ENCODE data around the gene CITED4.

Gene CITED4

GRCh38 chr1:40870135-40870728 is 8.1 kb upstream of the CITED4 start:
- Histone ChIP-seq H3K27ac (ENCODE audit: low read depth, low read length) (no peak overlapping the region), H3K9ac (ENCODE audit: low read length) (no peak overlapping the region), H3K4me3 (ENCODE audit: low read depth, low read length) (no peak overlapping the region), H3K36me3 (ENCODE audit: control insufficient read depth, insufficient read depth, low read length) (no peaks in the 10 kb centered on the region), H3K27me3 (ENCODE audit: control insufficient read depth, insufficient read depth, low read length) (no peaks in the 10 kb centered on the region; the same call in 1 of the 2 replicates), H3K9me3 (ENCODE audit: control insufficient read depth, insufficient read depth, low read depth, low read length) (0 out of 2 replicates have a peak, but pooled peaks cover 12% of the 10 kb centered on the region), H3K4me1 (ENCODE audit: control insufficient read depth, insufficient read depth, low read length) (0 out of 2 replicates have a peak, but pooled peaks cover 6% of the 10 kb centered on the region)

- Histone ChIP-seq H3K27ac (ENCODE audit: low read depth, low read length) (no peak overlapping the region), H3K4me3 (ENCODE audit: low read depth, low read length) (no peak overlapping the region), H3K4me1 (ENCODE audit: control insufficient read depth, insufficient read depth, low read length) (0 out of 2 replicates have a peak, but pooled peaks cover 6% of the 10 kb centered on the region), H3K9ac (ENCODE audit: low read length) (no peak overlapping the region), H3K27me3 (ENCODE audit: control insufficient read depth, insufficient read depth, low read length) (peaks cover 3% of the 10 kb centered on the region; the same call in 1 of the 2 replicates), H3K36me3 (ENCODE audit: control insufficient read depth, insufficient read depth, low read length) (no peaks in the 10 kb centered on the region), H3K9me3 (ENCODE audit: control insufficient read depth, insufficient read depth, low read depth, low read length) (0 out of 2 replicates have a peak, but pooled peaks cover 12% of the 10 kb centered on the region)
Observed at GRCh38 chr1:40868051-40868723, 6.0 kb upstream of the CITED4 start.

- H3K4me1 ChIP-seq (ENCODE audit: control insufficient read depth, insufficient read depth, low read length) = peaks cover 13% of the 10 kb centered on the region
- H3K27me3 ChIP-seq (ENCODE audit: control insufficient read depth, insufficient read depth, low read length) = peaks cover 34% of the 10 kb centered on the region
- H3K4me3 ChIP-seq (ENCODE audit: low read depth, low read length) = peak overlapping the region; percentile 68
- no peaks in the 10 kb centered on the region for H3K9me3 ChIP-seq (ENCODE audit: control insufficient read depth, insufficient read depth, low read depth, low read length)
- no peaks in the 10 kb centered on the region for H3K36me3 ChIP-seq (ENCODE audit: control insufficient read depth, insufficient read depth, low read length)
- H3K9ac ChIP-seq (ENCODE audit: low read length) = peak overlapping the region; percentile 37
- no peak overlapping the region for H3K27ac ChIP-seq (ENCODE audit: low read depth, low read length)
Observed at GRCh38 chr1:40861224-40862003, 749 bp downstream of the CITED4 start.

GRCh38 chr1:40860706-40861223 is 1.4 kb downstream of the CITED4 start:
- Histone ChIP-seq H3K36me3 (ENCODE audit: control insufficient read depth, insufficient read depth, low read length) (no peaks in the 10 kb centered on the region), H3K9me3 (ENCODE audit: control insufficient read depth, insufficient read depth, low read depth, low read length) (no peaks in the 10 kb centered on the region), H3K27ac (ENCODE audit: low read depth, low read length) (no peak overlapping the region), H3K9ac (ENCODE audit: low read length) (peak overlapping the region; percentile 34), H3K4me3 (ENCODE audit: low read depth, low read length) (peak overlapping the region; percentile 68), H3K27me3 (ENCODE audit: control insufficient read depth, insufficient read depth, low read length) (peaks cover 34% of the 10 kb centered on the region), H3K4me1 (ENCODE audit: control insufficient read depth, insufficient read depth, low read length) (peaks cover 7% of the 10 kb centered on the region)

GRCh38 chr1:40858856-40859416 is 3.2 kb downstream of the CITED4 start:
- H3K9ac ChIP-seq (ENCODE audit: low read length) = no peak overlapping the region
- H3K36me3 ChIP-seq (ENCODE audit: control insufficient read depth, insufficient read depth, low read length) = no peaks in the 10 kb centered on the region
- no peaks in the 10 kb centered on the region for H3K9me3 ChIP-seq (ENCODE audit: control insufficient read depth, insufficient read depth, low read depth, low read length)
- H3K4me3 ChIP-seq (ENCODE audit: low read depth, low read length) = no peak overlapping the region
- no peak overlapping the region for H3K27ac ChIP-seq (ENCODE audit: low read depth, low read length)
- peaks cover 34% of the 10 kb centered on the region for H3K27me3 ChIP-seq (ENCODE audit: control insufficient read depth, insufficient read depth, low read length)
- H3K4me1 ChIP-seq (ENCODE audit: control insufficient read depth, insufficient read depth, low read length) = peaks cover 7% of the 10 kb centered on the region

GRCh38 chr1:40857737-40858136 is 4.4 kb downstream of the CITED4 start:
- no peak overlapping the region for H3K4me3 ChIP-seq (ENCODE audit: low read depth, low read length)

GRCh38 chr1:40856656-40857302 is 5.4 kb downstream of the CITED4 start:
- Histone ChIP-seq H3K36me3 (ENCODE audit: control insufficient read depth, insufficient read depth, low read length) (no peaks in the 10 kb centered on the region), H3K4me3 (ENCODE audit: low read depth, low read length) (no peak overlapping the region), H3K9ac (ENCODE audit: low read length) (no peak overlapping the region), H3K9me3 (ENCODE audit: control insufficient read depth, insufficient read depth, low read depth, low read length) (no peaks in the 10 kb centered on the region), H3K4me1 (ENCODE audit: control insufficient read depth, insufficient read depth, low read length) (peaks cover 3% of the 10 kb centered on the region; the same call in 1 of the 2 replicates), H3K27ac (ENCODE audit: low read depth, low read length) (no peak overlapping the region), H3K27me3 (ENCODE audit: control insufficient read depth, insufficient read depth, low read length) (peaks cover 31% of the 10 kb centered on the region)

More at GRCh38 chr1:40857737-40858136, 4.4 kb downstream of the CITED4 start:
- Histone ChIP-seq H3K9me3 (ENCODE audit: control insufficient read depth, insufficient read depth, low read depth, low read length) (no peaks in the 10 kb centered on the region), H3K27me3 (ENCODE audit: control insufficient read depth, insufficient read depth, low read length) (peaks cover 31% of the 10 kb centered on the region), H3K9ac (ENCODE audit: low read length) (no peak overlapping the region), H3K4me1 (ENCODE audit: control insufficient read depth, insufficient read depth, low read length) (peaks cover 6% of the 10 kb centered on the region), H3K36me3 (ENCODE audit: control insufficient read depth, insufficient read depth, low read length) (no peaks in the 10 kb centered on the region), H3K27ac (ENCODE audit: low read depth, low read length) (no peak overlapping the region)

- Histone ChIP-seq H3K9ac (ENCODE audit: low read length) (no peak overlapping the region), H3K4me1 (ENCODE audit: control insufficient read depth, insufficient read depth, low read length) (peaks cover 1% of the 10 kb centered on the region; the same call in 1 of the 2 replicates), H3K27me3 (ENCODE audit: control insufficient read depth, insufficient read depth, low read length) (peaks cover 26% of the 10 kb centered on the region), H3K27ac (ENCODE audit: low read depth, low read length) (no peak overlapping the region), H3K9me3 (ENCODE audit: control insufficient read depth, insufficient read depth, low read depth, low read length) (no peaks in the 10 kb centered on the region), H3K36me3 (ENCODE audit: control insufficient read depth, insufficient read depth, low read length) (no peaks in the 10 kb centered on the region), H3K4me3 (ENCODE audit: low read depth, low read length) (no peak overlapping the region)
Observed at GRCh38 chr1:40856116-40856515, 6.0 kb downstream of the CITED4 start.

- H3K9me3 ChIP-seq (ENCODE audit: control insufficient read depth, insufficient read depth, low read depth, low read length) = no peaks in the 10 kb centered on the region
- H3K9ac ChIP-seq (ENCODE audit: low read length) = no peak overlapping the region
- no peaks in the 10 kb centered on the region for H3K4me1 ChIP-seq (ENCODE audit: control insufficient read depth, insufficient read depth, low read length)
- no peak overlapping the region for H3K4me3 ChIP-seq (ENCODE audit: low read depth, low read length)
- H3K27me3 ChIP-seq (ENCODE audit: control insufficient read depth, insufficient read depth, low read length) = peaks cover 20% of the 10 kb centered on the region
- H3K27ac ChIP-seq (ENCODE audit: low read depth, low read length) = no peak overlapping the region
- no peaks in the 10 kb centered on the region for H3K36me3 ChIP-seq (ENCODE audit: control insufficient read depth, insufficient read depth, low read length)
Observed at GRCh38 chr1:40855513-40855912, 6.7 kb downstream of the CITED4 start.

- Histone ChIP-seq H3K27me3 (ENCODE audit: control insufficient read depth, insufficient read depth, low read length) (peaks cover 6% of the 10 kb centered on the region; the same call in 1 of the 2 replicates), H3K4me3 (ENCODE audit: low read depth, low read length) (no peak overlapping the region)
Observed at GRCh38 chr1:40853885-40854170, 8.3 kb downstream of the CITED4 start.

More at GRCh38 chr1:40853885-40854170, 8.3 kb downstream of the CITED4 start:
- no peaks in the 10 kb centered on the region for H3K9me3 ChIP-seq (ENCODE audit: control insufficient read depth, insufficient read depth, low read depth, low read length)
- no peak overlapping the region for H3K9ac ChIP-seq (ENCODE audit: low read length)
- H3K36me3 ChIP-seq (ENCODE audit: control insufficient read depth, insufficient read depth, low read length) = no peaks in the 10 kb centered on the region
- H3K4me1 ChIP-seq (ENCODE audit: control insufficient read depth, insufficient read depth, low read length) = no peaks in the 10 kb centered on the region
- H3K27ac ChIP-seq (ENCODE audit: low read depth, low read length) = no peak overlapping the region

Data from HUES6 (cell line).